Coronary artery (tissue), 2 donors: ENCODE measurements around the gene ZNF479.
"Not testable (repeated sequence)": the region's sequence is repeated elsewhere in the genome, so short reads cannot be mapped to it uniquely, and the experiment has no call there.

Experiments
- DNase-seq: peaks from one replicate; pipeline ENCODE4 v3.0.0-alpha.2; 2017; ENCODE audit warnings: low spot score
- H3K27ac ChIP-seq, 2 donors: fragments of 200-600 bp; sonication (generic); one replicate each; pipeline ENCODE4 v1.5.1; 2016 to 2019
- H3K4me3 ChIP-seq: fragments of 200-600 bp; sonication (generic); 2 replicates; pipeline ENCODE4 v1.5.1; 2016; ENCODE audit warnings: mild to moderate bottlenecking, moderate library complexity
- CTCF ChIP-seq: fragments of 200-600 bp; sonication (generic); IDR thresholded peaks from one replicate; pipeline ENCODE4 v1.5.1; 2019; ENCODE audit warnings: antibody characterized with exemption

ZNF479 gene

DNA sequence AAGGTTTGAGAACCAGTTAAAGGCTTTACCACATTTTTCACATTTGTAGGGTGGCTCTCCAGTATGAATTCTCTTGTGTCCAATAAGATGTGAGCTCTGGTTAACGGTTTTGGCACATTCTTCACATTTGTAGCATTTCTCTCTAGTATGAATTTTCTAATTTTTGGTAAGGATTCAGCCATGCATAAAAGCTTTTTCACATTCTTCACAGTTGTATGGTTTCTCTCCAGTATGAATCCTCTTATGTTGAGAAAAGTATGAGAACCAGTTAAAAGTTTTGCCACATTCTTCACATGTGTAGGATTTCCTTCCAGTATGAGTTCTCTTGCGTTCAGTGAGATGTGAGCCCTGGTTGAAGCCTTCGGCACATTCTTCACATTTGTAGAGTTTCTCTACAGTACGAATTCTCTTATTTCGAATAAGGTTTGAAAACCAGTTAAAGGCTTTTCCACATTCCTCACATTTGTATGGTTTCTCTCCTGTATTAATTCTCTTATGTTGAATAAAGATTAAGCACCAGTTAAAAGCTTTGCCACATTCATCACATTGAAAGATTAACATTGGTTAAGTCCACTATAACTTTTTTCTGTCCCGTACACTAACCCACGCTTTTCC is 33.2 kb upstream of the ZNF479 start:
- Histone ChIP-seq H3K4me3 (no peak overlapping the region), H3K27ac (no peak overlapping the region)
- no peak for TF ChIP-seq CTCF
- DNase-seq, result no peak

GRCh38 chr7:57120123-57120784 is 12.0 kb downstream of the ZNF479 start:
- not testable (repeated sequence) for H3K27ac ChIP-seq, H3K4me3 ChIP-seq, DNase-seq
